Tibial nerve (tissue), 3 donors: ENCODE data around the gene NEIL1.
"Not testable (repeated sequence)": the region's sequence is repeated elsewhere in the genome, so short reads cannot be mapped to it uniquely, and the experiment has no call there.

Experiments
- POLR2A ChIP-seq, 2 donors: fragments of 450-650 bp; IDR thresholded peaks; one replicate each; pipeline ENCODE4 v1.6.1; 2017; ENCODE audit warnings: antibody characterized with exemption in 2 of 2, mild to moderate bottlenecking in 2 of 2, moderate library complexity in 2 of 2
- TF ChIP-seq, protein P1 (sequence below), 5 experiments: fragments of 200-600 bp in 3 of 5; fragments of 450-650 bp in 2 of 5; sonication (generic) in 3 of 5; IDR thresholded peaks; one replicate each; pipeline ENCODE4 v1.5.1; 2016 to 2019; ENCODE audit warnings: antibody characterized with exemption in 5 of 5, mild to moderate bottlenecking in 3 of 5, moderate library complexity in 2 of 5

DNA sequence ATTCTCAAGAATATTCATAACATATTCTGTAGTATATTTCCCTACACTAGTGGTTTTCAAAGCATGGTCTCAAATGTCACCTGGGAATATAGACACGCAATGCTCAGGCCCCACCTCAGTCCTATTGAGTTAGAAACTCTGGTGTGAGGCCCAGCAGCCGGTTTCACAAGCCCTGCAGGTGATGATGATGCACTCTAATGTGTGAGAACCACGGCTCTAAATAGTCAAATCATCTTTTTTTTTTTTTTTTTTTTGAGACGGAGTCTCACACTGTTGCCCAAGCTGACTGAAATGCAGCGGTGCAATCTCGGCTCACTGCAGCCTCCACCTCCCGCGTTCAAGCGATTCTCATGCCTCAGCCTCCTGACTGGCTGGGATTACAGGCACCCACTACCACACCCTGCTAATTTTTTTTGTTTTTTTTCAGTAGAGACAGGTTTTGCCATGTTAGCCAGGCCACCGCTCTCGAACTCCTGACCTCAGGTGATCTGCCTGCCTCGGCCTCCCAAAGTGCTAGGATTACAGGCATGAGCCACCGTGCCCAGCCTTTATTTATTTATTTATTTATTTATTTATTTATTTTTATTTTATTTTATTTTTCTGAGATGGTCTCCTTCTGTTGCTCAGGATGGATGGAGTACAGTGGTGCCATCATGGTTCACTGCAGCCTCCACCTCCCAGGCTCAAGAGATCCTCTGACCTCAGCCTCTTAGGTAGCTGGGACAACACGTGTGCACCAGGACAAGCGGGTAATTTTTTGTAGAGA, 13.0 kb upstream of the NEIL1 start:
- TF ChIP-seq, protein P1, sequence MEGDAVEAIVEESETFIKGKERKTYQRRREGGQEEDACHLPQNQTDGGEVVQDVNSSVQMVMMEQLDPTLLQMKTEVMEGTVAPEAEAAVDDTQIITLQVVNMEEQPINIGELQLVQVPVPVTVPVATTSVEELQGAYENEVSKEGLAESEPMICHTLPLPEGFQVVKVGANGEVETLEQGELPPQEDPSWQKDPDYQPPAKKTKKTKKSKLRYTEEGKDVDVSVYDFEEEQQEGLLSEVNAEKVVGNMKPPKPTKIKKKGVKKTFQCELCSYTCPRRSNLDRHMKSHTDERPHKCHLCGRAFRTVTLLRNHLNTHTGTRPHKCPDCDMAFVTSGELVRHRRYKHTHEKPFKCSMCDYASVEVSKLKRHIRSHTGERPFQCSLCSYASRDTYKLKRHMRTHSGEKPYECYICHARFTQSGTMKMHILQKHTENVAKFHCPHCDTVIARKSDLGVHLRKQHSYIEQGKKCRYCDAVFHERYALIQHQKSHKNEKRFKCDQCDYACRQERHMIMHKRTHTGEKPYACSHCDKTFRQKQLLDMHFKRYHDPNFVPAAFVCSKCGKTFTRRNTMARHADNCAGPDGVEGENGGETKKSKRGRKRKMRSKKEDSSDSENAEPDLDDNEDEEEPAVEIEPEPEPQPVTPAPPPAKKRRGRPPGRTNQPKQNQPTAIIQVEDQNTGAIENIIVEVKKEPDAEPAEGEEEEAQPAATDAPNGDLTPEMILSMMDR (IDR thresholded peaks at IDR 0.05): not testable (repeated sequence)
- not testable (repeated sequence) for TF ChIP-seq POLR2A (IDR thresholded peaks at IDR 0.05)
